ENCODE measurements around the gene NHLH2.

NHLH2 gene

DNA sequence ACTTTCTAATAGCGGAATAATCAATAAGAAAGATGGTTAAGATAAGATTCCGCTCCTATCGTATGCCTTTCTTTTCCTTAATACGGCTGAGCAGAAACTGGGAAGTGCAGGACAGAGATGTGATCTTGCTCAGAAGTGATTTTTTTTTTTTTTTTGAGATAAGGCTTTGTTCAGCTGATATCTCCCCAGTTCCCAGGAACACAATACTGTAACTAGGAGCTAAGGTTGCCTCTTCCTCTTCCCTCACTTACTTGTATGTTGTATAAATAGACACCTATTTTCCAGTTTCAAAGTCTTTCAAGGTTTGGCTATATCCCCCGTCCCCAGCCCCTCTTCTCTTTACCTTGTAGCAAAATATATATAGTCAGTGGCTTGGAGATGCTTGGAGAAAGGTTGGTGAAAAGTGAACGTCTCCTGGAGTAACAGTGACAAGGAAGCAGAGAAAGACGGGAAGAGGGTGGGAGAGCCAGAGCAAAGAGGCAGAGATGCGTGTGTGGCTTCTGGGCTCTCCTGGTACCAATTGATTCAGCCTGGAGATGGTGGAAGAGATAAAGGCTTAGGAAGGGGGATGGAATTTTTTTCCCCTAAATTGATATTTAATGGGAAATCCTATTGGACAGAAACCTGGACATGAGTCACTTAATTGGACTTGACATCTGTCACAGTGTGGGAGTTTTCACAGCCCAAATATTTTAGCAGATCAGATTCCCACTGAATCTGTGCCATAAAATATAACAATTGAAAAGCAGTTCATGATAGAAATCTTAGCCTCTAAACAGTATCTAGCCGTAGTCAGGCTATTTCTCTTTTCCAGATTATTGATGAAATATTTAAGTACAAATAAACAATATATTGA is at the start of gene NHLH2:
Gene NHLH2, minus strand, starts transcription at position 522 of the 856 bp plus-strand sequence. CDS start 2,754 bp downstream, outside the sequence.
- no peak for DNase-seq (ENCODE audit: low spot score)

DNA sequence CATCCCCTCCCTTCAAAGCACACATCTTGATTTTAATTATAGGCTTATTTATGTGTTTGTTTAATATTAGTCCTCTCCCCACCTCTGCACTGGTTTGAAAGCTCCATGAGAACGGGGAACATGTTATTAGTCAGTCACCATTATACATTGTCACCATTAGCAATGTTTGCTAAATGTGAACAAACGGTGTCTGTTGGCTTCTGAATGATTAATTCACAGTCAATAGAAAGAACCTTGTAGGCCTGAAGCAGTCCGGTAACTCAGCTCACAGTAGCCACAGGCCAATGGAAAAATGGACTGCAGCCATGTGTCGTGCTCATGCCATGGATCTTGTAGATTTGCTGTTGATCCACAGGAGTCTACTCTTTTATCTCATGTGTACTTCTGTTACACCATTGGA is 49.7 kb upstream of the NHLH2 start:
- no peak for DNase-seq (ENCODE audit: low spot score)

- no peak for DNase-seq (ENCODE audit: low spot score)
These were observed 48.0 kb upstream of the NHLH2 start for GRCh38 chr1:115888976-115889375.

- DNase-seq (ENCODE audit: low spot score) = no peak
These were observed 42.3 kb upstream of the NHLH2 start for GRCh38 chr1:115882913-115883902.

GRCh38 chr1:115880981-115881672 is 40.2 kb upstream of the NHLH2 start:
- DNase-seq (ENCODE audit: low spot score) = no peak

DNA sequence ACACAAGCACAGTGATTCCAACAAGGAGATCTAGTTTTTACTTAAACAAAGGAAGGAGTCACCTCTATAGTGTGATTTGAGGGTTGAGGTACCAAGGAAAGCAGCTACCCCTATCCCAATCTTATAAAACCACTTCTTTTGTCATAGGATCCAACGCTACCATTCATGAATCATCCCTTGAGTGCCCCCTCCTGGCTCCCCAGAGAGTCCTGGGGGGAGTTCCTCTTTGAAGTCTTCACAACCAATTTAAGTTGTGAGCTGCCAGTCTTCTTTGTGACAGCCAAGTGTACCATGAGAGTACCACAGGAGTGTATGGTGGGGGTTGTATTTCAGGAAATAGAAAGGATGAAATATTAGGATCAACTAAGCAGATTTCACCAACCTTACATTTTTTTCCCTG is 39.1 kb upstream of the NHLH2 start:
- DNase-seq (ENCODE audit: low spot score) = no peak

DNA sequence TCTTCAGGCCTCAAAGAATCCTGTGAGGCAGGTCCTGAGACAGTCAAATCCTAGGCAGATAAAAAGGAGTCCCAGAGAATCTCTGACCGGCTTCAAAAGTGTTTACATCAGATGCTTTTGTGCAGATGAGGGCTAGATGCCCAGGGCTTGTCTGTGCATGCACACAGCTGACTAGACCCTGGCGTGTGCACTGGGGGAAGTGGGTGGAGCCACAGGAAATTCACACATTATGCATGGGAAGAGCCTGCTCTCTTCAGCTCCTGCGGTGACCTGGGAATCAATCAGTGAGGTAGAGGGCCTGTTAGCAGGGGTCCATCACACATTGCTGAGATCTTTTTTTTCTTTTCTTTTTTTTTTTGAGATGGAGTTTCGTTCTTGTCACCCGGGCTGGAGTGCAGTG is 36.6 kb upstream of the NHLH2 start:
- no peak for DNase-seq (ENCODE audit: low spot score)

GRCh38 chr1:115874904-115875303 is 34.0 kb upstream of the NHLH2 start:
- no peak for DNase-seq (ENCODE audit: low spot score)

DNA sequence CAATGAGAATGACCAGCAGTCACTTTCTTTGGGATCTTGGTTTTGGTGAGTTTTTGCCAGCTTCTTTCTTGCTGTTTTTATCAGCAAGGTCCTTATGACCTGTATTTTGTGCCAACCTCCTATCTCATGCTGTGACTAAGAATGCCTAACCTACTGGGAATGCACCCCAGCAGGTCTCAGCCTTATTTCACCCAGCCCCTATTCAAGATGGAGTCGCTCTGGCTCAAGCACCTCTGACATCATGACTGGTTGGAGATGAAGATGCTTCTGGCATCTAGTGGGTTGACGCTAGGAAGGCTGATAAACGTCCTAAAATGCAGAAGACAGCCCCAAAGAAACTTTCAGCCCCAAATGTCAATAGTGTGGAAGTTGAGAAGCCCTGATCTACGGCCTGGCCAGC is 33.6 kb upstream of the NHLH2 start:
- DNase-seq (ENCODE audit: low spot score) = no peak

GRCh38 chr1:115873184-115873583 is 32.3 kb upstream of the NHLH2 start:
- DNase-seq (ENCODE audit: low spot score) = no peak

GRCh38 chr1:115869064-115869463 is 28.1 kb upstream of the NHLH2 start:
- DNase-seq (ENCODE audit: low spot score) = no peak

DNA sequence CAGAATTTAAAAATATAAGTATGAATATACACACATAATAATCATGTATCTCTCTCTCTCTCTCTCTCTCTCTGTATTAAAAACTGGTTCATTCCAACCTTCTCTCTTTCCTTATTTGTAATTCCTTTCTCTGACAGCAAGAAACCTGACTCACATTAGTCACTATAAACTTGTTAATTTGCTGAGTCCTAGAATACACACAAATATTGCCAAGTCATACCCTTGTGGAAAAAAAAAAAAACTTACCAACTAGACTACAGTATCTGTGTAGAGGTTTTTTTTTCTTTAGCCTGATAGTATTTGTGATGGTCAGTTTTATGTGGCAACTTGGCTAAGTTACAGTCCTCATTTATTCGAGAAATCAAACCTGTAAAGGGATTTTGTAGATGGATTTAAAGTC is 26.3 kb upstream of the NHLH2 start:
- no peak for DNase-seq (ENCODE audit: low spot score)

DNA sequence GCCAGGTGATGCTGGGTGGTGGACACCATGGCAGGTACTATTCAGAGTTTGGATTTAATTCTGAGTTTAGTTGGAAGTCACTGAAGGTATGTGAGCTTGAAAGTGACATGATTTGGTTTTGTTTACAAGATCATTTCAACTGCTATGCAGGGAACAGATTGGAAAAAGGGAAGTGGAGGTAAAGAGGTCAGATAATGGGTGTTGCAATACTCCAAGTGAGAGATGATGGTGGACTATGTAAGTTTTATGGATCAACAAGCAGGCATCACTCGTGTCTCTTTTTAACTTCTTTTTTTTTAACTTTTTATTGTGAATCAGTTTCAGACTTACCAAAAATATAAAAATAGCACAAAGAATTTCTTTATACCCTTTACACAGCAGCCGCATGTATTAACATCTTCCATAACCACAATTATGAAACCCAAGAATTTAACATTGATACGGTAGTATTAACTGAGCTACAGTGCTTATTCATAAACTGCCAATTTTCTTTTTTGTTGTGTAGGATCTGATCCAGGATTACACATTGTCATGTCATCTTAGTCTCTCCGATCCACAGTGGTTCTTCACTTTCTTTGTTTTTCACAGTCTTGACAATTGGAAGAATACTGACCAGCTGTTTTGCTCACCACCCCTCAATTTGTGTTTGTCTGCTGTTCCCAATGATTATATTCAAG is 24.9 kb upstream of the NHLH2 start:
- DNase-seq (ENCODE audit: low spot score) = no peak

DNA sequence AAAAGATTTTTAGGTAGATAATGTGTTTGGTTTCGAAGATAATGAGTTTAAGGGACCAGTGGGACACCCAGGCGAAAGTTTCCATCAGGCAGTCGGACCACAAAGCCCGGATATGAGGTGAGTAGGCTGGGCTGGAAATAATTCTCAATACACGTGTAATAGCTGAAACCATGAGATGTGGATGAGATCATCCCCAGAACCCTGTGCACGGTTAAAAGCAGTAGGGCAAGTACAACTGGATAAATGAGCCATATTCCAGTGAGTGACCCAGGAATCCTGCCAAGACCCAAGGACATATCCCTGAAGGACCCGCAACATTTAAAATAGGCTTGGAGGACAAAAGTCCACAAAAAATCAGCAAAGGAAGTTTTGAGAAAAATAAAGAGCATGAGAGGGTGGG is 21.5 kb upstream of the NHLH2 start:
- no peak for DNase-seq (ENCODE audit: low spot score)

DNA sequence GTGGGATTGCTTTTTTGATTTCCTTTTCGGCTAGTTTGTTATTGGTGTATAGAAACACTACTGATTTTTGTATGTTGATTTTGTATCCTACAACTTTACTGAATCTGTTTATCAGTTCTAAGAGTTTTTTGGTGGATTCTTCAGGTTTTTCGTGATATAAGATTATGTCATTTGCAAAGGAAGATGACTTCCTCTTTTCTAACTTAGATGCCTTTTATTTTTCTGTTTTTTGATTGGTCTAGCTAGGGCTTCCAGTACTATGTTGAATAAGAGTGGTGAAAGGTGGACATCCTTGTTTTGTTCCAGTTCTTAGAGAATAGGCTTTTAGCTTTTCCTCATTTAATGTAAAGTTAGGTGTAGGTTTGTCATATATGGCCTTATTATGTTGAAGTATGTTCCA is 13.1 kb upstream of the NHLH2 start:
- no peak for DNase-seq (ENCODE audit: low spot score)

DNA sequence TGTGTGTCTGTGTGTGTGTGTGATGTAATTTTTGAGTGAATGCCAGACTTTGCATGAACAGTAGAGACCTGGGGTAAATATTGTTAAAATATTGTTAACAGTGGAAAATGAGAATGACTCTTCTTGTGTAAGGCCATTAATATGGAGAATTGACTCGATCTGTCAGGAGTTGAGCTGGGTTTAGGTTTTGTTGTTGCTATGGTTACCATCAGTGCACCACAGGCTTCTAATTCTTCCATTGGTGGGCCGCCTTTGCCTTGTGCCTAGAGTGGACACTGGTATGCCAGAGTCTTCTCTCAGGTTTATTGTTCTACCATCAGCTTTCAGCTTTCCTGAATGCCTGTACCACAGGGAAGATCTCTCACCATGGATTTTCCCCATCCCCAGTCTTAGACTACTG is 10.0 kb upstream of the NHLH2 start:
- no peak for DNase-seq (ENCODE audit: low spot score)

GRCh38 chr1:115847787-115848186 is 6.9 kb upstream of the NHLH2 start:
- no peak for DNase-seq (ENCODE audit: low spot score)

DNA sequence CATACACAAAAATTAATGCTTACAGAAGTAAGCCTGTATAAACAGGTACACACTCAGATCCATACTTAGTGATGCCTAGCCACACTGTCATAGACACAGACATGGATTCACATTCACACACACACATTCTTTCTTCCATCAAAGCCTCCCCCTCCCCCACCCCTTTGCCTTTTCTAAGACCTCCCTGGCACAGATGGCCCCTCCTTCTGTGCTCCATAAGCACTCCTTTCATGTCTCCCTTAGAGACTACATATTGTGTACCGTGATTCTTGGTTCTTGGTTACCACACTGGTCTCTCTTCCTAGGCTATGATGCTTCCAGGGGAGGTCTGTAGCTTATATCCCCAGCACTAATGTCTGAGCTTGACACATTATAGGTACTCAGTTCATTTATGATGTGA is 2.0 kb upstream of the NHLH2 start:
- no peak for DNase-seq (ENCODE audit: low spot score)

DNA sequence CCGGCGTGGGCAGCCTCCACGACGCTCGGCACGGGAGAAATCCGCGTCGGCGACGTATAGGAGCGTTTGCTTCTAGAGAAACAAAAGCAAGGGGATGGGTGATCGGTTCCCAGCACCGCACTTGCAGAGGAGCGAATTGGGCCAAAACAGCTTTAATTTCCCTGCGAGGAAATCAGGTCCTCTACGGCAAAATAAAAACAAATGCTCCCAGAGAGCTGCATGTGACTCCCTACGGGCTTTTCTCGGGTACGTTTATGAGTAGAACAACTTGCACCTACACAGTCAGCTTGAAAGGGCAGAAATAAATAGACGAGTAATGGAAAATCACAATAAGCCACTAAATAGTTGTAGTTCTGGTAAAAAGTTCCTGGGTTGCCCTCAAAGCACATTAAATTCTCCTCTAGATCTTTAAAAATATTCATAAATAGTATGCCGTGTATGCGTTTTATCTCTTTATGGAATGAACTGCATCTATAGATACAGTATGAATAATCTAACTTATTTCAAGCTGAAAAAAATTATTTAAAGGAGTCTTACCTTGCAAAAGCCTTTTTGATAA is 1.2 kb downstream of the NHLH2 start:
- DNase-seq (ENCODE audit: low spot score) = no peak

GRCh38 chr1:115839029-115839678 is 1.8 kb downstream of the NHLH2 start:
- DNase-seq (ENCODE audit: low spot score) = no peak

Measured in CD4-positive, alpha-beta T cell treated with Interleukin-15 for 4 hours (primary cell).